Measurements from ENCODE around the gene RAD51AP1.
A peak's percentile ranks its signal among the peaks of the same experiment; 100 is the strongest.
"Not testable (repeated sequence)": the region's sequence is repeated elsewhere in the genome, so short reads cannot be mapped to it uniquely, and the experiment has no call there.

The RAD51AP1 gene, protein sequence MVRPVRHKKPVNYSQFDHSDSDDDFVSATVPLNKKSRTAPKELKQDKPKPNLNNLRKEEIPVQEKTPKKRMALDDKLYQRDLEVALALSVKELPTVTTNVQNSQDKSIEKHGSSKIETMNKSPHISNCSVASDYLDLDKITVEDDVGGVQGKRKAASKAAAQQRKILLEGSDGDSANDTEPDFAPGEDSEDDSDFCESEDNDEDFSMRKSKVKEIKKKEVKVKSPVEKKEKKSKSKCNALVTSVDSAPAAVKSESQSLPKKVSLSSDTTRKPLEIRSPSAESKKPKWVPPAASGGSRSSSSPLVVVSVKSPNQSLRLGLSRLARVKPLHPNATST

GRCh38 chr12:4538207-4539160, at the start of gene RAD51AP1:
Gene RAD51AP1, plus strand, starts transcription at chr12:4538890. Its CDS starts 50 bp downstream, at chr12:4538940.
- DNase-seq (ENCODE audit: low read depth): peak; percentile 98
- H3K36me3 ChIP-seq (ENCODE audit: control insufficient read depth, insufficient read depth, low read length, severe bottlenecking): peaks cover 18% of the 10 kb centered on the region

DNA sequence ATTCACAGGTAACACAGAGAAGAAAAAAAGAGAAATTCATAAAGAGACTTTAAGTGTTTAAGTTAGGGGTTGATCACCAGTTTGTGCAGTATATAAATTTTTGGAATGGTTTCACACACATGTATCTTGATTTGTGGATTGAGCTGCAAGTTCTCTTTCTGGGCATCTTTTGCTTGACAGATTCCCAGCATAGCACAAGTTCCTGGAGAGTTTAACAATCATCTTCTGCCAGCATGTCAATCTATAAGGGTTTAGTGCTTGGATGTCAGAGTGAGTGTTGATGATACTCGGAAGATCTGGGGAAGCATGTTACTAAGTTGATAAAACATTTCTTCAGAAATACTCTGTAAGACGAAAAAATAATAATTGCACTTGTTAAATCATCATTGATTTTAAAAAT, 49.1 kb upstream of the RAD51AP1 start:
- no peaks in the 10 kb centered on the region for H3K27me3 ChIP-seq (replicated peaks; ENCODE audit: control insufficient read depth, insufficient read depth, low read length)
- no peak overlapping the region for H3K4me3 ChIP-seq (ENCODE audit: low read length)
- H3K36me3 ChIP-seq (ENCODE audit: control insufficient read depth, insufficient read depth, low read length, severe bottlenecking): peaks cover 49% of the 10 kb centered on the region
- no peak overlapping the region for H3K9ac ChIP-seq (ENCODE audit: low read length)
- no peaks in the 10 kb centered on the region for H3K9me3 ChIP-seq (ENCODE audit: control insufficient read depth, low read length)
- DNase-seq (ENCODE audit: low read depth): no peak
- H3K4me1 ChIP-seq (ENCODE audit: control insufficient read depth, insufficient read depth, low read length): no peaks in the 10 kb centered on the region

More at GRCh38 chr12:4538207-4539160, at the start of gene RAD51AP1:
- Histone ChIP-seq H3K9me3 (ENCODE audit: control insufficient read depth, low read length) (no peaks in the 10 kb centered on the region), H3K9ac (ENCODE audit: low read length) (peak within 1 kb of the TSS; percentile 97), H3K27me3 (replicated peaks; ENCODE audit: control insufficient read depth, insufficient read depth, low read length) (no peaks in the 10 kb centered on the region), H3K4me1 (ENCODE audit: control insufficient read depth, insufficient read depth, low read length) (peaks cover 21% of the 10 kb centered on the region), H3K4me3 (ENCODE audit: low read length) (peak within 1 kb of the TSS; percentile 98)

DNA sequence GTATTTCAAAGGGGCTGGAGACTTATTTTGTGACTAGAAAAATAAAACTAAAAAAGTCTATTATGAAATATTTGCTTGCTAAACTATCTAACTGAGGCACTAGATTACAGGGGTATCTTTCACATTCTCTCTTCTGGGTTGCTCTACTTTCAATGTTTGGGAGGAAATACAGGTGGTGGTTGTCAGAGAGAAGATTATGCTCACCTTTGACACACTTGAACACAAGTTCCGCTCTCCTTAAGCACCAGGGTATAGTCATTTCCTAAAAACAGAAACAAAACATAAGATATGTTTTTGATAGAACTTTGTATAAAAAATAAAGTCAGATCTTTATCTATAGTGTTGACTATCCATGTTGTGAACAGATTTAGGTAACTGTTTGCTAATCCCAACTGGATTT, 47.7 kb upstream of the RAD51AP1 start:
- Histone ChIP-seq H3K9me3 (ENCODE audit: control insufficient read depth, low read length) (no peaks in the 10 kb centered on the region), H3K4me3 (ENCODE audit: low read length) (no peak overlapping the region), H3K27me3 (replicated peaks; ENCODE audit: control insufficient read depth, insufficient read depth, low read length) (no peaks in the 10 kb centered on the region), H3K36me3 (ENCODE audit: control insufficient read depth, insufficient read depth, low read length, severe bottlenecking) (peaks cover 59% of the 10 kb centered on the region), H3K9ac (ENCODE audit: low read length) (no peak overlapping the region), H3K4me1 (ENCODE audit: control insufficient read depth, insufficient read depth, low read length) (no peaks in the 10 kb centered on the region)
- no peak for DNase-seq (ENCODE audit: low read depth)

DNA sequence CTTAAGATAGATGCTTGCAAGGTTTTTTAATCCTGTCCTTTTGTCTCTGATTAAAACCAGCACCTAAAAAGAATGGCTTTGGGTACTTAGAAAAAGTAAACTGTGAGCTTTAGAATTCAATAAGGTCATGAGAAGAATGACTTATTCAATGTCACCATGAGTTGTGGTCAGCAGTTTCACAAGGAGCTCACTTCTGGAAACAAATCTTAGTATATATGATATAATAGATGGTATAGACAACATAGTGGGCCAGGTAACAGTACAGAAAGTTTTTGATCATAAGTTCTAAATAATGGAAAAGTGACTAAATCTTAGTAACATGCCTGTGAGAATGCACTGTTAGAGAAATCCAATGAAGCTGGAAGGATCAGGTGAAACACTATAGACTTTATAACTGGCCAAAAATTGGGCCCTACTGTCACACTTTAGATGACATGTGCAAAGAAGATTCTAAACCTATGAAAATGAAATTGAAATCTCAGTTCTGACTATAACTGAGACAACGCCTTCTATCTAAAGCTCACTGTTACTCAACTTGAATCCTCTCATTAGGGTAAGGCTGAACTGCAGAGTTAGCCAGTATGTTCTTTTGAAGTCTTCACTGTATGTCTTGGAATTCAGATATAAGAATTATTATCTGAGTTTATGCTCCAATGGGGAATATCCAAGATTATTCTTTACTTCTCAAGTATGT, 42.4 kb upstream of the RAD51AP1 start:
- Histone ChIP-seq H3K4me1 (ENCODE audit: control insufficient read depth, insufficient read depth, low read length) (no peaks in the 10 kb centered on the region), H3K4me3 (ENCODE audit: low read length) (no peak overlapping the region), H3K9me3 (ENCODE audit: control insufficient read depth, low read length) (no peaks in the 10 kb centered on the region), H3K27me3 (replicated peaks; ENCODE audit: control insufficient read depth, insufficient read depth, low read length) (no peaks in the 10 kb centered on the region), H3K9ac (ENCODE audit: low read length) (no peak overlapping the region), H3K36me3 (ENCODE audit: control insufficient read depth, insufficient read depth, low read length, severe bottlenecking) (peaks cover 60% of the 10 kb centered on the region)
- no peak for DNase-seq (ENCODE audit: low read depth)

GRCh38 chr12:4499186-4499585, 39.5 kb upstream of the RAD51AP1 start:
- Histone ChIP-seq H3K4me1 (ENCODE audit: control insufficient read depth, insufficient read depth, low read length) (no peaks in the 10 kb centered on the region), H3K36me3 (ENCODE audit: control insufficient read depth, insufficient read depth, low read length, severe bottlenecking) (peaks cover 83% of the 10 kb centered on the region), H3K27me3 (replicated peaks; ENCODE audit: control insufficient read depth, insufficient read depth, low read length) (no peaks in the 10 kb centered on the region), H3K4me3 (ENCODE audit: low read length) (no peak overlapping the region), H3K9ac (ENCODE audit: low read length) (no peak overlapping the region), H3K9me3 (ENCODE audit: control insufficient read depth, low read length) (no peaks in the 10 kb centered on the region)
- DNase-seq (ENCODE audit: low read depth): no peak

DNA sequence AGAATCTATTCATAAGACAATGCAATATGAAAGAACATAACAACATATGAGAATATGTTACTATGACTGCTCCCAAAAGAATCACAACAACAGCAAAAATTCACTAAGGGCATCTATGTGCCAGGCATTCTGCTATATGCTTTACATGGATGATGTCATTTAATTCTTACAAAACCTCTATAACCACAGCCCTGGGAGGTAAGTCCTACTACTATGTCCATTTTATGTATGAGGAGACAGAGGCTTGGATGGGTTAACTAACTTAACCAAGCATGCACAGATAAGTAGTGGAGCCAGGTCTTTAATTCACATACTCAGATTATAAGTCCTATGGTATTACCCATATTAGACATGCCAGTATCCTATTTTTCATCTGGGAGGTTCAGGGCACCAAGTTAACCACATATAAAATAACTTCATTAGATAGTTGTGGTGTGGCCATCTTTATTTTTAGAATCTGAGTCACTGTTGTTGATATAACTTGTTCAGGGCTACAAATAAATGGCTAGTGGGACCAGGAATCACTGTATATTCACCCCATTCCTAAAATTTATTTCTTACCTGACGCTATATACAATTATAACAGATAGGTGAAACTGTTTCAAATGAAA, 33.2 kb upstream of the RAD51AP1 start:
- no peak overlapping the region for H3K4me3 ChIP-seq (ENCODE audit: low read length)
- H3K9me3 ChIP-seq (ENCODE audit: control insufficient read depth, low read length): no peaks in the 10 kb centered on the region
- H3K4me1 ChIP-seq (ENCODE audit: control insufficient read depth, insufficient read depth, low read length): peaks cover 5% of the 10 kb centered on the region
- no peak overlapping the region for H3K9ac ChIP-seq (ENCODE audit: low read length)
- DNase-seq (ENCODE audit: low read depth): peak; percentile 13
- no peaks in the 10 kb centered on the region for H3K27me3 ChIP-seq (replicated peaks; ENCODE audit: control insufficient read depth, insufficient read depth, low read length)
- H3K36me3 ChIP-seq (ENCODE audit: control insufficient read depth, insufficient read depth, low read length, severe bottlenecking): peaks cover 40% of the 10 kb centered on the region

GRCh38 chr12:4506430-4506829, 32.3 kb upstream of the RAD51AP1 start:
- Histone ChIP-seq H3K9ac (ENCODE audit: low read length) (no peak overlapping the region), H3K4me1 (ENCODE audit: control insufficient read depth, insufficient read depth, low read length) (peaks cover 5% of the 10 kb centered on the region), H3K4me3 (ENCODE audit: low read length) (no peak overlapping the region), H3K27me3 (replicated peaks; ENCODE audit: control insufficient read depth, insufficient read depth, low read length) (no peaks in the 10 kb centered on the region), H3K9me3 (ENCODE audit: control insufficient read depth, low read length) (no peaks in the 10 kb centered on the region), H3K36me3 (ENCODE audit: control insufficient read depth, insufficient read depth, low read length, severe bottlenecking) (peaks cover 39% of the 10 kb centered on the region)
- no peak for DNase-seq (ENCODE audit: low read depth)

DNA sequence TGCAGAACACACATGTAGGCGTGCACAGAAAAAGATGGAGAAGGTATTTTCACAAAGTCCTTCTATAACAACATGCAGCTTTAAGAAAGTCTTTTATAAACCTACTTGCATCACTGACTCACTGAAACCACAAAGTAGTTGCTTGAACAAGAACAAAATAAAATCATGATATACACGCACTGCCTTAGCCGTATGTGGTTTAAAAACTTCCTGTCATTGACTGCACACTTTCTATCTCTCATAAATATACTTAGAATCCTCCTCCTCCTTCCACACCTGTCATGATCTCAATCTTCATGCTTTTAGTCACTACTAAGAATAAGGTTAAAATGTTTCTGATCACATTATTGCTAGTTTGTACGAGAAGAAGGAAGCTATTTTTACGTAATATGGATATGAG, 31.8 kb upstream of the RAD51AP1 start:
- Histone ChIP-seq H3K36me3 (ENCODE audit: control insufficient read depth, insufficient read depth, low read length, severe bottlenecking) (peaks cover 36% of the 10 kb centered on the region), H3K9ac (ENCODE audit: low read length) (no peak overlapping the region), H3K4me3 (ENCODE audit: low read length) (no peak overlapping the region), H3K4me1 (ENCODE audit: control insufficient read depth, insufficient read depth, low read length) (peaks cover 5% of the 10 kb centered on the region), H3K9me3 (ENCODE audit: control insufficient read depth, low read length) (no peaks in the 10 kb centered on the region), H3K27me3 (replicated peaks; ENCODE audit: control insufficient read depth, insufficient read depth, low read length) (no peaks in the 10 kb centered on the region)
- peak; percentile 39 for DNase-seq (ENCODE audit: low read depth)

- H3K27me3 ChIP-seq (replicated peaks; ENCODE audit: control insufficient read depth, insufficient read depth, low read length); H3K4me3 ChIP-seq (ENCODE audit: low read length); H3K4me1 ChIP-seq (ENCODE audit: control insufficient read depth, insufficient read depth, low read length); H3K9ac ChIP-seq (ENCODE audit: low read length); H3K9me3 ChIP-seq (ENCODE audit: control insufficient read depth, low read length); DNase-seq (ENCODE audit: low read depth): not testable (repeated sequence)
- H3K36me3 ChIP-seq (ENCODE audit: control insufficient read depth, insufficient read depth, low read length, severe bottlenecking): peaks cover 20% of the 10 kb centered on the region
These were observed 30.2 kb upstream of the RAD51AP1 start for GRCh38 chr12:4508503-4508902.

DNA sequence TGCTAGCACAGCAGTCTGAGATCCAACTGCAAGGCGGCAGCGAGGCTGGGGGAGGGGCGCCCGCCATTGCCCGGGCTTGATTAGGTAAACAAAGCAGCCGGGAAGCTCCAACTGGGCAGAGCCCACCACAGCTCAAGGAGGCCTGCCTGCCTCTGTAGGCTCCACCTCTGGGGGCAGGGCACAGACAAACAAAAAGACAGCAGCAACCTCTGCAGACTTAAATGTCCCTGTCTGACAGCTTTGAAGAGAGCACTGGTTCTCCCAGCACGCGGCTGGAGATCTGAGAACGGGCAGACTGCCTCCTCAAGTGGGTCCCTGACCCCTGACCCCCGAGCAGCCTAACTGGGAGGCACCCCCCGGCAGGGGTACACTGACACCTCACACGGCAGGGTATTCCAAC, 29.4 kb upstream of the RAD51AP1 start:
- H3K27me3 ChIP-seq (replicated peaks; ENCODE audit: control insufficient read depth, insufficient read depth, low read length); H3K9me3 ChIP-seq (ENCODE audit: control insufficient read depth, low read length); H3K9ac ChIP-seq (ENCODE audit: low read length); DNase-seq (ENCODE audit: low read depth); H3K4me3 ChIP-seq (ENCODE audit: low read length); H3K4me1 ChIP-seq (ENCODE audit: control insufficient read depth, insufficient read depth, low read length): not testable (repeated sequence)
- H3K36me3 ChIP-seq (ENCODE audit: control insufficient read depth, insufficient read depth, low read length, severe bottlenecking): peaks cover 13% of the 10 kb centered on the region
